GM19328 (cell line): Measurements from ENCODE around the gene CNPY1.

ENCODE experiments used
- ATAC-seq: cut with Tn5 transposase; IDR thresholded peaks from one replicate; pipeline ENCODE4 v1.9.1; 2021; ENCODE audit warnings: mild to moderate bottlenecking, moderate library complexity; ENCODE audit not compliant: unreplicated experiment

CNPY1 gene

GRCh38 chr7:155457544-155458110 lies 88.7 kb downstream of the CNPY1 start:
- ATAC-seq: no peak

- no peak for ATAC-seq
These were observed 89.4 kb downstream of the CNPY1 start for GRCh38 chr7:155456738-155457543.

- ATAC-seq: no peak
These were observed 90.3 kb downstream of the CNPY1 start for GRCh38 chr7:155455776-155456737.

- ATAC-seq: no peak
These were observed 91.1 kb downstream of the CNPY1 start for GRCh38 chr7:155455132-155455693.

GRCh38 chr7:155454183-155455112 lies 91.9 kb downstream of the CNPY1 start:
- no peak for ATAC-seq

DNA sequence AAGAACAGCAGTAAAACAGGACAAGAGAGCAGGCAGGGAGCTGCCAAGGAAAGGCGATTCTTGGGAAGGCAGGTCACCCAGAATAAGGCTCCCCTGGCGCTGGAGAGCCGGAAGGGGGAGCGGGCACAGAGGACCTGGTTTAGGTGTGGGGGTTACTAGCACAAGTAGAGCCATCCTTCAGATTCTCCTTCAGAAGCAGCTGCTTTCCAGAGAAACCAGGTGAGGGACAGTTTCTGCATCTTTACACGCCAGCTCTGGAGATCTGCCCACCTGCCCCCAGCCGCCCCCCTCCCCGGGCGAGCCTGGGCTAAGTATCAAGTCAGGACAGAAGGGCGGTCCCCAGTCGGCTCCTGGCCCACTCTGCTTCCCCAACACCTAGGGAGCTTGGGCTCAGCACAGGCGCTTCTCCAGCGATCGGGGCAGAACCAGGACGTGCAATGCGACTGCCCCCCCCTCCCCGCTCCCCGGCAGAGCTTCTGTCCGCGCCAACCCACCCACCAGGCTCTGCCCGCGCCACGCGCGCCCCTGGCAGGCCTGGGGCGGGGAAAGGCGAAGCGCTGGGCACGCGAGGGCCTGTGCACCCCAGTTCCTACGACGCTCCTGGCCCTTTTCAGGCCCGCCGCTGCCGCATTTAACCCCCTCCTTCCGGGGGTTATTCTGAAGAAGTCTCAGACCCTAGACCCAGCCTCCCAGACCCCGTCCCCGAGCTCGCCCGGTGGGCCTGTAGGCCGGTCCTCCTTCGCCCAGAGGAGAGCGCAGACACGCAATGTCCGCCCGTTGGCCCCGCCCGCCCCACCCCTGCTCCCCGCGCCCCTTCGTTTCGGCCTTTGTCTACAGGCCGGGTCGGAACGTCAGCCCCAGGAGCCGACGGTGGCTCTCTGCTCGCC lies 92.8 kb downstream of the CNPY1 start:
- no peak for ATAC-seq

DNA sequence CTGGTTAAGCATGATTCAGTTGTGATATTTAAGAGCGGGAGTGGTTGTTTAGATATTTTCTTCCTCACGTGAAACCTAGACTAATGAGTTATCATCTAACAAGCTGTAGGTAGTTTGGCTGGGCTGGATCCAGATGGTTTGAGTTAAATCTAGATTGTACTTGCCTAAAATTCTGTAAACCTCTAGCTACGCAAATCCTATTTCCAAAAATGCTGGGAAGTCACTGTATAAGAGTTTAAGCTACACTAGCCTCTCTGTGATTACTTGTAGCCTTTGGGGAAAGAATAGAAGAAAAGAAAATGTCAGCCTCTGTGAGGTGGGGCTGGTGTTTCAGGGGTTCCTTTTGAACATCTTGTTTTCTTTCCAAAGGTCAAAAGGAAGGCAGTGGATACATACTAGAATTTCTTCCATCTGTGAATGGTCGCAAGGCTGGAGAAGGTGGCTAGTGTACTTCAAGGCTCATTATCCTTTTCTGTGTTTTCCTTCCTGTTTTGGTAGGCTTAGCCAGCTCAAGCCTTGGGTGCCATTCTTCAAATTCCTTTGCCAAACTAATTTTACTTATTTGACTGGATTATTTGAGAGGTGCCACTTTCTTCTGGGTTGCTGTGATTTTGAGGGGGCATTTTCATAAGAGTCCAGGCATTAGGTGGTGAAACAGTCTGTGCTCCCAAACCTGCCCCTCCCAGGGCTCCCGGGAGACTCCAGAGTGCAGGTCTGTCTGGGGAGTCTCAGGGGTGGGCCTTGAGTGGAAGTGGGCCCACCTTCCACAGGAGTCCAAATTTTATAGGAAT lies 93.7 kb downstream of the CNPY1 start:
- ATAC-seq: no peak

DNA sequence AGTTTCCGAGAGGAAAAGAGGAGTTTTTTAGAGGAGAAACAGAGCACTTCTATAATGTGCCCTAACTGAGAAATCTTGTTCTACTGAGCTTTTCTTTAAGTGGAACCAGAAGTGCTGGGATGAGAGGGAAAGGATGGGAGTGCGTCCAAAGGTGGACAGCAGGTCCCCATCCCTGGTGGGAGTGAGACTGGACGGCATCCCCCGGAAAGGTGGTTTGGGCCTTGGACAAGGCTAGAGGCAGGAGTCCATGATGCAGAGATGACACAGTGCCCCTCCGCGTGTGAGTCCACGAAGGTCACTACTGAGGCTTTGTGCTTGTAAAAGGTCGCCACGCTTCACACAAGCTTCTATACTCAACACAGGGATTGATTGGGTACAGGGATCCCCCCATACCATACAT lies 94.5 kb downstream of the CNPY1 start:
- no peak for ATAC-seq
